IPS DF 4.7 (cell line): ENCODE results near the gene PNMA8C.
"Not testable (repeated sequence)": the region's sequence is repeated elsewhere in the genome, so short reads cannot be mapped to it uniquely, and the experiment has no call there.

Experiments
- DNase-seq: peaks from one replicate; pipeline ENCODE4 v3.0.0-alpha.2; 2013; ENCODE audit warnings: low spot score; ENCODE audit errors: extremely low read depth

PNMA8C gene

DNA sequence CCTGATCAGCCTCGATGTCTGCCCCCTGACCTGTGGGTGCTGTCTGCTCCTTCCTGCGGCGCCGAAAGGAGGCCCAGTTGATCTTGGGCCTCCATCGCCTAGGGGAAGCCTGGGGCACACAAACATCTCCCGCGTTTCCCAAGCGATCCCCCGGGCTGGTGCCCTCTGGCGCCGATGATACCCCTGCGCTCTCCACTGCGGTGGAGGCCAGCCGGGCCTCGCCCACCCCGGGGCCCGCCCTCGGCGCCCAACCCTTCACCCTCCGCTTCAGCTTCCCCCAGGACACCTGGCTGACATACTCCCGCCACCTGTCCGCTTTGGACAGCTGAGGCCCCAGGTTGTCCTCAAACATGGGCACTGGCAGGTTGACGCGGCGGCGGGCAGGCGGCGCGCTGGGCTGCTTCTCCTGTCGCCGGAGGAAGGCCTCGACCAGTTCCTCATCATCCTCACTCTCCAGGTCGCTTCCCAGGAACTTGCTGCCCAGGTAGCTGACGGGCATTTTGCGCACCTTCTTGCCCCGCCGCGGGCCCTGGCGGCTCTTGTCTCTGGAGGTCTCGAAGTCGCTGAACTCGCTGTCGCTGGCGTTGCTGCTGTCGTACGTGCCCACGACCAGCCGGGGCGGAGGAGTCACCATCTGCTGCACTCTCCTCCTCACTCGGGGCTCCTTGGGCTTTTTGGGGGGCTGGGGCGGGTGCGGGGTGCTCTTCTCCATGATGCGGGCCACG lies 16.6 kb downstream of the PNMA8C start:
- no peak for DNase-seq

GRCh38 chr19:46411088-46411924 lies 17.4 kb downstream of the PNMA8C start:
- DNase-seq = no peak

- no peak for DNase-seq
Observed at GRCh38 chr19:46410205-46411087, 18.3 kb downstream of the PNMA8C start.

GRCh38 chr19:46409191-46409590 lies 19.5 kb downstream of the PNMA8C start:
- no peak for DNase-seq

- no peak for DNase-seq
Observed at GRCh38 chr19:46408664-46409039, 20.1 kb downstream of the PNMA8C start.

GRCh38 chr19:46407856-46408663 lies 20.7 kb downstream of the PNMA8C start:
- no peak for DNase-seq

- no peak for DNase-seq
Observed at GRCh38 chr19:46406976-46407375, 21.8 kb downstream of the PNMA8C start.

DNA sequence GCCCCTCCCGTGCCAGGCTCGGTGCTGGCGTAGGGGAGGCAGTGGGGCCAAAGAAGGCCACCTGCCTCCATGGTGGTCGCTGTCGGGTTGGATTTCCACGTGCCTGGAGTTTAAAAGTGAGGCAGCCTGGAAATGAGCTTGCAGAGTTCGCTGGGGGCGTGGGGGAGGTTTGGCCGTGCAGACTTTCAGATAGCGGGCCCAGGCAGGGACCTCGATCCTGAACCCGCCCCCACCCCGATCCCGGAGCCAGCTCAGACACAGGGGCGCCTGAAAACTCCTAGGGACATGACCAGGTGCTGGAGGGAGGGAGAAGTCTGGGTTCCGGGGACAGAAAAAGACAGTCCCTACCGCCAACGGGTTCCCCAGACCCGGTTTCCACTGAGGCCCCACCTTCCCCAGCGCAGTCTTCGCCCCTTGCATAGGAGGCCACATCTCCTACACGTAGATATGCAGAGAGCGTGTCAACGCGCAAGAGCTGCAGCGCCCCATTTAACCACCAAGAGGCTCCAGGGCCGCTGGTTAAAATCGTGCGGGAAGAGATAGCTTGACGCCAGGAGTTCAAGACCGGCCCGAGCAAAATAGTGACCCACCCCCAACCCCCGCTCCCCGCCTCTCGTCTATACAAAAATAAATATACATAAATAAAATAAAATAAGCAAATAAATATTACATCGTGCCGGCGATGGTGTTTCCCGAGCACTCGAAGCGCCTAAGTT lies 23.8 kb downstream of the PNMA8C start:
- no peak for DNase-seq

GRCh38 chr19:46404055-46404752 lies 24.5 kb downstream of the PNMA8C start:
- DNase-seq = no peak

GRCh38 chr19:46402725-46403124 lies 26.0 kb downstream of the PNMA8C start:
- no peak for DNase-seq

DNA sequence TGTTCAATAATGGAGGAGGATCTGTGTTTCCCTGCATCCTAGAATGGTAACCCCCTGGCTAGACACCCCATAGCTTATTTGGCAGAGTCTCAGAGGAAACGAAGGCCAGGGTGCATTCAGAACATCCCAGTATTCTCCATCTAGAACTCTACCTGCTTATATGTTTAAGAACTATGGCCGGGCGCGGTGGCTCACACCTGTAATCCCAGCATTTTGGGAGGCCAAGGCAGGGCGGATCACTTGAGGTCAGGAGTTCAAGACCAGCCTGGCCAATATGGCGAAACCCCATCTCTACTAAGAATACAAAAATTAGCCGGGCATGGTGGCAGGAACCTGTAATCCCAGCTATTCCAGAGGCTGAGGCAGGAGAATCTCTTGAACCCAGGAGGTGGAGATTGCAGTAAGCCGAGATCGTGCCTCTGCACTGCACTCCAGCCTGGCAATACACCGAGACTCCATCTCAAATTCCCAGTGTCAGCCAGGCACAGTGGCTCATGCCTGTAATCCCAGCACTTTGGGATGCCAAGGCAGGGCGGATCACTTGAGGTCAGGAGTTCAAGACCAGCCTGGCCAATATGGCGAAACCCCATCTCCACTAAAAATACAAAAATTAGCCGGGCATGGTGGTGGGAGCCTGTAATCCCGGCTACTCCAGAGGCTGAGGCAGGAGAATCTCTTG lies 30.8 kb downstream of the PNMA8C start:
- DNase-seq = not testable (repeated sequence)

- no peak for DNase-seq
Observed at GRCh38 chr19:46394402-46394797, 34.3 kb downstream of the PNMA8C start.

DNA sequence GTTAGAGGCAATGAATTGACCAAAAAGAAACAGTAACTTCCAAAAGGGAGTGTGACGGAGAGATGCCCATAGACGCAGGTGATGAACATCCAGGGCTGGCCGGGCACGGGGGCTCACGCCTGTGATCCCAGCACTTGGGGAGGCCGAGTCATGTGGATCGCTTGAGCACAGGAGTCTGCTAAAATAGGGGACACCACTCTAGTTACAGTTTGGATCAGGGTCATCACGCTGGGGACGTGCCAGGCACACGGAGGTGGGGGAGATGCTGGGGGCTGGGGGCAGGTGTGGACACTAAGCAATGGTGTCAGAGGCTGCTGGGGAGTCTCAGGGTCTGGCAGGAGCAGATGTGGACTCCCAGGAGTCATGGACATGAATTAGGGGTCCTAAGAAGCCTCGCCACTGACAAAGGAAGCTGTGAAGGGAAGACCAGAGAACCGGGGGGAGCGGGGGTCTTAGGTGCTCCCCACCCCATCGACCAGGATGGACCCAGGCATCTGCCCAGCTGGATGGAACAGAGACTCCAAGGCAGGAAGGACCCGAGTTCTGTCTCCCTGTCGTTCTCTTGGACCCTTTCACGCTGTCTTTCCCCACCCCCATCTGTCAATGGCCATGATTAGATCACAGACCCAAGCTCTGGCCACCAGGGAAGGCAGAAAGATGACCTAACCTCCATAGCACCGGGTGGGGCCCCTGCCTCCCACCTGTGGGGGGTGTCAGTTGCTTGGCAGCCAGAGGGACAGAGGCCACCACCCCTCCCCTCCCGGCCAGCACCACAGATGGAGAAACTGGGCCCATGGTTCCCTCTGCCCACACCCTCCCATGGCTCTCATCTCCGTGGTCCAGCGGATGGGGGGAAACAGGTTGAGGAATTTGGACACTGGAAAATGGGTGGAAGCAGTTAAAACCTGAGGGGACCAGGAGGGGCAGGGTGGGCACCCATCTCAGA lies 35.0 kb downstream of the PNMA8C start:
- DNase-seq = no peak

- no peak for DNase-seq
Observed at GRCh38 chr19:46392837-46393236, 35.9 kb downstream of the PNMA8C start.

DNA sequence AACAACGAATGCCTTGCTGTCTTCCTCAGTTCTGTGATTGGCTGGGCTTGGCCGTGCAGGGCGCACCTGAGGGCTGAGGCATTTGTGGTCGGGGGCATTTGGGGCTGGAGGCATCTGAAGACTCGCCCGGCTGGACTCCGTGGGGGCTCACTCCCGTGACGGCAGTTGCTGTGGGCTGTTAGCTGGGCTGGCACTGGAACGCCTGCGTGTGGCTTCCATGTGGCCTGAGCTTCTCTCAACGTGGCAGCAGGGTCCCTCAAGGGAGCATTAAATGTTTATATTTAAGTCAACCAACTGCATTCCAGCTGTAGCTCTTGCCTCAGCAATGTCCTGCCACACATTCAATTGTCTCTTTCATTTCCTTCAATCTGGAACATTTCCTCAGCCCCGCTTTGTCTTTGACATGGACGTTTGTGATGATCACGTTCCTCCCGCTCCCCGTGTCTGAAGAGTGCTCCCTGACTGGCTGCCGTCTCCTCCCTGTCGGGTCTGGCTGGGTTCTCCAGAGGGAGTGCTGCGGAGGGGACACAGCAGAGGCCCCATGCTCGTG lies 36.4 kb downstream of the PNMA8C start:
- DNase-seq = no peak

DNA sequence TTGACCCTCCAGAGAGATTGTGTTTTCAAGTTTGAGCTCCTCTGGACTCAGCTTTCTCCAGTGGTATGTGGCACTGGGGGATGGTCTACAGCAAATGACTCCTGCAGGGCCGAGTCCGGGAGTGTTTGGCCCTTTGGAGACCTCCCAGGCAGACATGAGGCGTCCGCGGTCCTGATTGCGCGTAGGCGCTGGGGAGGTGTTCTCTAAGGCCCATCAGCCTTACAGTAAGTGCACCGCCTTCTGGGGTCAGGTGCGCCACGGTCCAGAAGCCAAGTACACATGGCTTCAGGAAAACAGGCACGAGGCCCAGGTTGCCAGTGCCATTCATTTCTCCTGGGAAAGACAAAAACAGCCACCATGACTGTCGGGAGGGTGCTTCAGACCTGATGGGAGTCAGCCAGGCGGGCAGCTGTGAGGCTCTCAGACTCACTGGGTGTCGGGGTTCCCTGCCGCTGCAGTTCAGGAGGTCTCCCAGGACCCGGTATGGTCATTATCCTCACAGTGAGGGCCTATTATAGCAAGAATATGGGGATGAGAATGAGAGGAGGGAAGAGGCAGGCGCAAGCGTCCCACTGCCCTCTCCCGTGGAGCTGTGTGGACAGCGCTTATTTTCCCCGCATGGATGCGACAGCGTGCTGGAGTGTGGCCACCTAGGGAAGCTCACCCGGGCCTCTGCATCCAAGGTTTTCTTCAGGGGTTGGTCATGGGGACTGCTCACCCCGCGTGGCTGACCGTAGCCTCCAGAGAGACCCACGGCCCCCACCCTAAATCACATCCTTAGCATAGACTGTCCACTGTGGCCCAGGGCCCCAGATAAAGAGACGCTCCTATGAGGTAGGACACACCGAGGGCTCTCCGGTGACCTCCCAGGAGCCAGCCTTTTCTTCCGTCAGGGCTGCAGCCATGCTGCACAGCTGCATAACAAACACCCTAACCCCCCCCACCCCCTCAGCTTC lies 37.2 kb downstream of the PNMA8C start:
- DNase-seq = no peak

GRCh38 chr19:46390866-46391265 lies 37.9 kb downstream of the PNMA8C start:
- no peak for DNase-seq
